ENCODE results near the gene COQ8B.

The COQ8B gene

DNA sequence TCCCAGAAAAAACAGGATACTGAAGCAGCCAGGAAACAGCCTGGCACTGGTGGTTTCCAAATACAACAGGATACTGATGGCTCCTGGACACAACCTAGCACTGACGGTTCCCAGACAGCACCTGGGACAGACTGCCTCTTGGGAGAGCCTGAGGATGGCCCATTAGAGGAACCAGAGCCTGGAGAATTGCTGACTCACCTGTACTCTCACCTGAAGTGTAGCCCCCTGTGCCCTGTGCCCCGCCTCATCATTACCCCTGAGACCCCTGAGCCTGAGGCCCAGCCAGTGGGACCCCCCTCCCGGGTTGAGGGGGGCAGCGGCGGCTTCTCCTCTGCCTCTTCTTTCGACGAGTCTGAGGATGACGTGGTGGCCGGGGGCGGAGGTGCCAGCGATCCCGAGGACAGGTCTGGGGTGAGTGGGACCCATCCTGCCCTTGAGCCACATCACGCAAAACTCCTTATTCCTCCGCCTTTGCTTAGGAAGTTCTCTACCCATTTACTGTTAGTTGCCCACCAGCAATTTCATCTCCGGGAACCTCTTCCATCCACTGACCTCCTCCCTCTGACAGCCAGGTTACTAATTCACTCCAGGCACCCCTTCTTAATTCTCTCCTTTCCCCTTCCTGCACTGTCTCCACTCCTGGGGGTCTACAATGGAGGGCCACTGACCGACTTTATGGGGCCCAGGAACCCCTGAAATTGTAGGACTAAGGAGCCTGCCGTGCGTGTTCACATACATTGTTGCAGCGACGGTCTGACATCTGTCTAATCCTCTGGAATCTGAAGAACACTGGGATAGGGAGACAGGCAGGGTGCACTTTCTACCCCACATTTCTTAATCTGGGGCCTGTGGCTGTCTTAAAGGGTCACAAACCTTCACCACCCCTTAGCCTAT, 1.4 kb upstream of the COQ8B start:
- in situ Hi-C loops (cut with MboI; ENCODE audit: low sequenced_read_pairs) = no loop called here

DNA sequence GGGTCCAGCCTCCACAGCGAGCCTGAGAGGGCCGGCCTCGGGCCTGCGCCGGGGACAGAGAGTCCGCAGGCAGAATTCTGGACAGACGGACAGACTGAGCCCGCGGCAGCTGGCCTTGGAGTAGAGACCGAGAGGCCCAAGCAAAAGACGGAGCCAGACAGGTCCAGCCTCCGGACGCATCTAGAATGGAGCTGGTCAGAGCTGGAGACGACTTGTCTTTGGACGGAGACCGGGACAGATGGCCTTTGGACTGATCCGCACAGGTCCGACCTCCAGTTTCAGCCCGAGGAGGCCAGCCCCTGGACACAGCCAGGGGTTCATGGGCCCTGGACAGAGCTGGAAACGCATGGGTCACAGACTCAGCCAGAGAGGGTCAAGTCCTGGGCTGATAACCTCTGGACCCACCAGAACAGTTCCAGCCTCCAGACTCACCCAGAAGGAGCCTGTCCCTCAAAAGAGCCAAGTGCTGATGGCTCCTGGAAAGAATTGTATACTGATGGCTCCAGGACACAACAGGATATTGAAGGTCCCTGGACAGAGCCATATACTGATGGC, 716 bp upstream of the COQ8B start:
- in situ Hi-C loops (cut with MboI; ENCODE audit: low sequenced_read_pairs) = no loop called here

DNA sequence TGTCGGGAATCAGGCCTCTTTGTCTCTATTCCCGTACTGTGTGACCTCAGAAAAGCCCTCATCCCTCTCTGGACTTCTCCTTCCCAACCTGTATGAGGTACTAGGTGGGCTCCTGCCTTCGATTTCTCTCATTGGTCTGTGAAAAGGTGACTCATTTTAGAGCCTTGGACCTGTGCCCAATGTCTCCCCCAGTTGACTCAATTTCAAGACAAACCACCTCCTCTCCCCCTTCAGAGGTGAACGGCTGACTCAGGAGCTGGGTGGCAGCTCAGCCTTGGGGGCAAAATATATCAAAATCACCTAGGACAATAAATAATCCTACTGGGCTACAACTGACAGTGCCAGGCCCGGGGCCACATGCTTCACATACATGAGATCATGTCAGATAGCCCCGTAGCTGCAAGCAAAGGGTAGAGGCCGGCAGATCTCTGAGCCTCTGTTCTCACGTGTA, 630 bp downstream of the COQ8B start:
- in situ Hi-C loops (cut with MboI; ENCODE audit: low sequenced_read_pairs) = no loop called here

DNA sequence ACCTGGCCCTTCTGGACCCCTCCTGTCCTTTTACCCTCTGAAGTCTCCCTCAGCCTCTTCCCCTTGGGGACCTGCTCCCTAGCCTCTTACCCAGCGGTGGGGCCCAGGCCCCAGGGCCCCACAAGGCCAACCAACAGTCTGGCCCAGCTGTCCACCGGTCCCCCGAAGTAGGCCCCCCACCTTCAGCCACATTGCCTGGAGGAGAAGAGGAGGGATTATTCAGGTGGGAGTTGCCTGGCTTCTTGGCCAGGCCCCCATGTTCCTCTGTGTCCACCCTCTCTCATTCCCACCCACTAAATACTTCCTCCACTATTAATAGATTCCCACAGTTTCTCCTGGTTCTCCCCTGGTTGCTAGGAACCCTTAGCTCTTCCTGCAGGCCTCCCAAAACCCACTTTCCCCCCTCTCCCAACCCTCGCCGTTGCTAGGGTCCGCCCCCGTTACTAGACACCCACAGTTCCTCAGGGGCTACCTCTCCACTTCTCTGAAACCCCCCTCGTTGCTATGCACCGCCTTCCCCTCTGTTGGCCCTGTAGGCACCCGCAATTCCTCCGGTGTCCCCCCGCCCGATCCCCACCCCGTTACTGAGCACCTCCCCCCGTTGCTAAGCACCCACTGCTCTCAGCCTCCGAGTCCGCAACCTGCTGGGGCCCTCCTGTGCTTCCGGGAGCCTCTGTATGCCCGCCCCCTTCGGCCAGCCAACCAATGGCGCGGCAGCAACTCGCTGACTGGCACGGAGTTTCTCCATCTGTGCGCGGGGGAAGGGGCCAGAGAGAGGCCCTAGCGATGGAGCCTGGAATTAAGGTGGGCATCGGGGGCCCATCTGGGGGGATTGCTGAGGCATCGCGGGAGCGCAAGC, 2.0 kb downstream of the COQ8B start:
- in situ Hi-C loops (cut with MboI; ENCODE audit: low sequenced_read_pairs) = no loop called here

DNA sequence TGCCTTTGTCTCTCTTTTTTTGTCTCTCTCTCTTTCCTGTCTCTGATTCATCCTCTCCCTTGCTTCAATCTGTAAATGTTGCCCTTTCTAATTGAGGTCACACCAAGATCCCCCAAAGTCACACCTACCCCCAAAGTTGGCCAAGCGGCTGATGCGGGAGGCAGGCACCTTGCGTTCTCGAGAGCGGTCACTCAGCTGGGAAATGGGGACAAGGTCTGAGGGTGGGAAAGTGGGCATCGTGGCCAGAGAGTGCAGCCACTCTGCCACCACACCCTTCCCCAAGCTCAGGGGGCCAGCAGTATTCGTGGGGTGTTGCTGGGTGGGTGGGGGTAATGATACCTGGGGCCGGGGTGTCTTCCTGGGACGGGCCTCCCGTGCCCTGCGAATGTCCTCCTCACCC, 2.7 kb downstream of the COQ8B start:
- in situ Hi-C loops (cut with MboI; ENCODE audit: low sequenced_read_pairs) = no loop called here

DNA sequence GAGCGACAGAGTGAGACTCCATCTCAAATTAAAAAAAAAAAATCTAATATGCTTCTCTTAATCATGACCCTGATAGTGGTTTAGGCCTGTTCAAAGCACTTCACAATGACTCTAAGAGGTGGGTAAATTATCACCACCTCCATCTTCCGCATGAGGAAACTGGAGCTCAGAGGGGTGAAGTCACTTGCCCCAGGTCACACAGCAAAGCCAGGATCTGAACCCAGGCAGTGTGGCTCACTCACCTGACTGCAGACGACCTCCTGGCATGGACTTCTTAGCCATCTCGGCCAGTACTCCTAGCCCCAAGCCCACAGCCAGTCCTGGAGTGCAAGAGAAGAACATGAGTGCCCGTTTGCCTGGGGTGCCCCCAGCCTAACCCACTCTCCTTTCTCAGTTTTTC, 6.9 kb downstream of the COQ8B start:
- in situ Hi-C loops (cut with MboI; ENCODE audit: low sequenced_read_pairs) = no loop called here

DNA sequence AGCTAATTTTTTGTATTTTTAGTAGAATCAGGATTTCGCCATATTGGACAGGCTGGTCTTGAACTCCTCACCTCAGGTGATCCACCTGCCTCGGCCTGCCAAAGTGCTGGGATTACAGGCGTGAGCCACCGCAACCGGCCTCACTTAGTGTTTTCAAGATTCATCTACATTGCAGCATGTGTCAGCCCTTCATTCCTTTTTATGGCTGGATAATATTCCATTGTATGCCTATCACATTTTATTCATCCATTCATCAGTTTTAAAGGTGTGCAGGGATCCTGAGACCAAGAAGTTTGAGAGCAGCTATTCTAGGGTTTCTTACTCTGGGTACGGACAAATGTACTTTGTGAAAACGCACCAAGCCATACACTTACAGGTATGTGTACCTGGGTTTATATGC, 9.1 kb downstream of the COQ8B start:
- in situ Hi-C loops (cut with MboI; ENCODE audit: low sequenced_read_pairs) = no loop called here

DNA sequence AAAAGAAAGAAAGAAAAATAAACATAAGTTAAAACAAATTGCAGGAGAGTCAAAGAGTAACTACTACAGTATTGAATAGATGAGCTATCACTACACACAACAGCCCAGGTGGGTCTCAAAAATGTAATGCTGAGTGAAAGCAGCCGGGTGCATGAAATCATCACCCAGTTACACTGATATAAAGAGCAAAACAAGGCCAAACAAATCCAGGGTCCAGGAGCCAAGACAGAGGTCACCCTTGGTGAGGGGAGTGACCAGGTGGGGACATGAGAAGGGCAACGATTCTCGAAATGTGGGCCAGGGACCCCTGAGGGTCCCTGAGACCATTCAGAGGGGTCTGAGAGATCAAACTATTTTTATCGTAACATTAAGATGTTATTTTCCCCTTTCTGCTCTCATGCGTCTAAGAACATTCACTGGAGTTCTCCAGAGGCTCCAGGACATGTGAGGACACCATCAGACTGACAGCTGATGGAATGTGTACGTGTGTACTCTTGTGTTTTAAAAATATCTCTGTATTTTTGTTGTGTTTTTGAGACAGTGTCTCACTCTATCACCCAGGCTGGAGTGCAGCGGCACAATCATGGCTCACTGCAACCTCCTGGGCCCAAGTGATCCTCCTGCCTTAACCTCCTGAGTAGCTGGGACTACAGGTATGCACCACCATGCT, 10.6 kb downstream of the COQ8B start:
- in situ Hi-C loops (cut with MboI; ENCODE audit: low sequenced_read_pairs) = no loop called here

DNA sequence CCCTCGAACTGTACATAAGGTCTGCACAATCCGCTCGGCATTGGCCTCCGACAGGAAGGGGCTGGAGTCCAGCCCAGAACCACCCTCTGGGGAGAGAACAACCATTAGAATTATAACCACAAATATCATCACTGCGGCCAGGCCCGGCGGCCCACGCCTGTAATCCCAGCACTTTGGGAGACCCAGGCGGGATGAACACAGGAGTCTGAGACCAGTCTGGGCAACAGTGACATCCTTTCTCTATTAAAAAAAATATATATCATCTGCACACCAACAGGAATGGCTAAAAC, 11.4 kb downstream of the COQ8B start:
- in situ Hi-C loops (cut with MboI; ENCODE audit: low sequenced_read_pairs) = no loop called here

DNA sequence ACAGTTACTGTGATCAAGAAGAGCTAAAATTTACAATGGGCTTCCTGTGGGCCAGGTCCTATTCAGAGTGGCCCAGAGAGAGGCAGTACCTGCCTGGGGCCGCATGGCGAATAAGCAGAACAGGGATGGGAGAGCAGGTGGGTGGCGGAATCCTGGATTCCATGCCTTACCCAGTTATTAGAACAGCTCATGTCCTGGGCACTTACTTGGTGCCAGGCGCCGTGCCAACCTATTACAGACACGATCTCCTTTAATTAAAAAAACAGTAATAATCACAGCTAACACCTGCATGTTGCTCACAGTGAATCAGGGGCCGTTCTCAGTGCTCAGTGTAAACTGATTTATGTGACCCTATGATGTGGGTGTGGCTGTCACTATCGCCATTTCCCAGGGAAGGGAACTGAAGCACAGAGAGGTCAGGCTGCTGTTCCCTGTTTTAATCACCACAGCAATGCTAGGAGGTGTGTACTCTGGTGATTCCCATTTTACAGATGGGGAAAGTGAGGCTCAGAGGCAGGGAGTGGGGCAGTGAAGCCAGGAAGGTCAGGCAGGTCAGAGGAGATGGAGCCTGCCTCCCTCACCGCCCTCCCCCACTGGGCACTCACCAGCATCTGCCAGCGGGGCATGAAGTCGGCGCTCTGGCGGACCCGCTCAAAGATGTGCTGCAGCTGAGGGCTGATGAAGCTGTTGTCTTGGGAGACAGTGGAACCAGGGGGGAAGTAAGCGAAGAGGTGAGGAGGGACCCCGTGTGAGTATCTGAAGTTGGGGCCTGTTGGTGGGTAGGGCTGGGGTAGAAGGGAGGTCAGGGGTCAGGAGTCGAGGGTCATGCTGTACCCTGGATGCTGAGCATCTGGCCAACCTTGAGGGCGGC, 12.0 kb downstream of the COQ8B start:
- in situ Hi-C loops (cut with MboI; ENCODE audit: low sequenced_read_pairs) = no loop called here

DNA sequence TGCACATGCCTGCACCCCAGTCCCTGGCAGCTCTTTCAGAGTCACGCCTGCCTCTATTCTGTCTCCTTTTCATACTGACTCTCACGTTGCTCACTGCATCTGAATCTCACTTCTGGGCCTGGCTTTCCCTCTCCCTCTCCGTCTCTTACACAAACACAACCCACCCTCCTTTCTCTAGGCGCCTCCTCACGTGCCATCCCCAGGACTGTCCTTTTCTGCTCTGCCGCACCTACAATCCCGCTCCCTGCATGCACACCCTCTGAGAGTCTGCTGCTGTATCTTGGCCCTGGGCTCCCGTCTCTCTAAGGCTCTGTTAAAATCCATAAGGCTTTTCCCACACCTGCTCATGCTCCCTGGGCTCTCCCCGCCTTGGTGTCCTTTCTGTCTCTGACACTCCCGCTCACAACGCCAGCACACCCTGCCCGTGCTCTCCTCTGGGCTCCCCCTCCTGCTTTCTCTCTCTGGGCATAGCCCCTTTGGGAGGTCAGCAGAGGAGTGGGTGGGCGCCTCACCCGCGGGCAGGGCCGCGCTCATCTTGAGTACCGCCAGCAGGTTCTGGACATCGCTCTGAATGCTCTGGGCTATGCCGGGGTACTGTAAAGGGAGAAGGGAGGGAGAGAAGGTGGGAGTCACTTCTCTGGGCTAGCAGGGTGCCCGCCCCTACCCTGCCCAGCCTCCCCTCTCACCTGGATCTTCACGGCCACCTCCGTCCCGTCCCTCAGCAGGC, 13.5 kb downstream of the COQ8B start:
- in situ Hi-C loops (cut with MboI; ENCODE audit: low sequenced_read_pairs) = no loop called here

DNA sequence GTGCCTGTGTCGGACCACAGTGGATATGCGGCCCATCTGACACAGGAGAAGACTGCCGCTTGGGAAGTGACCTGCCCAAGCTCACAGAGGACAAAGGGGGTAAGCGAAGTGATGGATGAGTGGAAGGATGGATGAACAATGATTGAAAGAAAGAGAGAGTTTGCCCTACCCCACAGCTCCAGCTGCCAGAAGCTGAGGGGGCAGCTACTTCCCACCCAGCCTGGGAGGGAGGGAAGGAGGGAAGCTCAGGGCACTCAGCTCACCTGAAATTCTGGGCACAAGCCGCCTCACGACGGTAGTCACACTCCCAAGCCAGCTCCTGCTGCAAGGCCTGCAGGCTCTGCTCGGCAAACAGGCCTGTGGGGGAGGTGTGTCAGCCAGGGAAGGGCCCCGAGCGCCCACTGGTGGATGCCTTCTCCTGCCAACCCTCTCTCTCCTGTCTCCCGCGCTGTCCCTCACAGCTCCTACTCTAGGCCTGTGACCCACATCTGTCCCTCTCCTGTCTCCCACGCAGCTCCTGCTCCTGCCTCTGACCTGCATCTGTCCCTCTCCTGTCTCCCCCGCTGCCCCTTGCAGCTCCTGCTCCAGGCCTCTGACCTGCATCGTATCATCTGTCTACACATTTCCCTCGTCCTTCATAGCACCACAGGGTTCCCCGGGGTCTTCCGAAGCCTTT, 14.2 kb downstream of the COQ8B start:
- in situ Hi-C loops (cut with MboI; ENCODE audit: low sequenced_read_pairs) = no loop called here

DNA sequence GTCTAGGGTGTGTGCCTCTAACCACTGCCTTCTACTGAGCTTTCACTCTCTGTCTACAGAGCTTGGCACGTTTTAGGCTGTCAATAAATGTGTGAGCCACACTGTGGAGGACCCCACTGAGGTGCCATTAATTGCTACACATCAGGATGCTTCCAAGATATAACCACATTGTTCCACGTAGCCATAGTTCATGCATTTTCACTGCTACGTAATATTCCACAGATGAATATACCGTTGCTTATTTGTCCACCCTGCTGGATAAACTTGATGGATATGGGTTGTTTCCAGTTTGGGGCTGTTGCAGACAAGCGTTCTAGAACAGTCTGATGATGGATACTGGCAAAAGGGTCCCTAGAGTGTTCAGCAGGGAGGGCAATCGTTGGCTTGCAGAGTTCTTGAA, 14.9 kb downstream of the COQ8B start:
- in situ Hi-C loops (cut with MboI; ENCODE audit: low sequenced_read_pairs) = no loop called here

DNA sequence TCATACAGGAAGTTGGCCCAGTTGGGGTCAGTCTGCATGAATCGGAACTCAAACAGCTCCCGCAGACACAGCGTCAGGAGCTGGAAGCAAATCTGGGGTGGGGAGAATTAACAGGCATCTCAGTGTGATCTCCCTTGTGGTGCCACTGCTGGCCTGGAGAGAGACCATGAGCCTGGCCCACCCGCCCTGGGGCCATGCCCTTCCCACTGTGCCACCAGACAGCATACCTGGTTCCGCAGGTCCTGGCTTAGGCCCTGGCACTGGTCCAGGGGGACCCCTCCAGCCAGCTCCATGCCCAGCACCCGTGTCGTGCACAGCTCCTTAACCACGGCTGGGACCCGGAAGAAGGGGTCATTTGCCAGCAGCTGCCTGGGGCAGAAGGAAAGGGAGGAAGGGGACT, 16.6 kb downstream of the COQ8B start:
- in situ Hi-C loops (cut with MboI; ENCODE audit: low sequenced_read_pairs) = no loop called here

DNA sequence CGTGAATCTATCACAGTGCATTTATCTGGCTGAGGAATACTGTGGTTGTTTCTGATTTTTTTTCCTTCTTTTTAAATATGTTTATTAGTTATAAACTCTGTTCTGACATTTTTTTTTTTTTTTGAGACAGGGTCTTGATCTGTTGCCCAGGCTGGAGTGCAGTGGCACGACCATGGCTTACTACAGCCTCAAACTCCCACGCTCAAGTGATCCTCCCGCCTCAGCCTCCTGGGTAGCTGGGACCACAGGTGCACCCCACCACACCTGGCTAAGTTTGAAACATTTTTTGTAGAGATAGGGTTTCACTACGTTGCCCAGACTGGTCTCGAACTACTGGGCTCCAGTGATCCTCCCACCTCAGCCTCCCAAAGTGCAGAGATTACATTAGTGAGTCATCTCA, 19.7 kb downstream of the COQ8B start:
- in situ Hi-C loops (cut with MboI; ENCODE audit: low sequenced_read_pairs) = no loop called here

DNA sequence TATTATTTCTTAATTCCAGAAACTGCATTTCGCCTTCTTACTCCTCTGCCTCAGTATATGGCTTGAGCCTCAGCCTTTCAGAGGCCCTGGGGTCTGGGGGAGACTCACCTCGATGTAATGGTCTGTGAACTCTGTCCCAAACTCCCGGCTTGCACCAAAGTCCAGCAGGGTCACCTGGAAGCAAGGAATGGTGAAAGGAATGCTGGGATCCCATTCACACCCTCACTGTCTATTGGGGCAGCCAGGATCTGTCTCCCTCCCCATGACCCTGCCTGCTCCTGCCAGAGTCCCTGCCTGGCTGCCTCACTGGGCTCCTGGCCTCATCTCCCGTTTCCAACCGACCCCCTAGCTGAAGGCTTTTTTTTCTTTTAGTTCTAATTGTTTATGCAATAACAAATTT, 20.8 kb downstream of the COQ8B start:
- in situ Hi-C loops (cut with MboI; ENCODE audit: low sequenced_read_pairs) = no loop called here

DNA sequence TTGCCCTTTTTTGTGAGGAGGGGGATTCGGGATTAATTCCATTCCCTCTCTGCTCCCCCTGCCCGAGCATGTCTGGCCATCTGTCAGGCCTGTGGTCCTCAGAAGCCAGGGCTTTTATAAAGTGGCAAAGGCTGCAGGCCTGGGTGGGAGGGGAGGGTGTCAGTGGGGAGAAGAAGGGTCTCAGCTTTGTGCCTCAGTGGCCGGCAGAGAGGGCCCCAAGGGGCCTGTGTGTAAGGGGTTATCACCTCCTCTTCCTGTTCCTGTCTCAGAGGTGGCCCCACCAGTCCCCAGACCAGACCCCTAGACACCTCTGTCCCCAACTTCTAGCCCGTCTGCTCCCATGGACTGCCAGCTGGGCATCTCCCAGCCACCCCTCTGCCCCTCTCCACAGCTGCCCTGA, 22.8 kb downstream of the COQ8B start:
- in situ Hi-C loops (cut with MboI; ENCODE audit: low sequenced_read_pairs) = no loop called here

DNA sequence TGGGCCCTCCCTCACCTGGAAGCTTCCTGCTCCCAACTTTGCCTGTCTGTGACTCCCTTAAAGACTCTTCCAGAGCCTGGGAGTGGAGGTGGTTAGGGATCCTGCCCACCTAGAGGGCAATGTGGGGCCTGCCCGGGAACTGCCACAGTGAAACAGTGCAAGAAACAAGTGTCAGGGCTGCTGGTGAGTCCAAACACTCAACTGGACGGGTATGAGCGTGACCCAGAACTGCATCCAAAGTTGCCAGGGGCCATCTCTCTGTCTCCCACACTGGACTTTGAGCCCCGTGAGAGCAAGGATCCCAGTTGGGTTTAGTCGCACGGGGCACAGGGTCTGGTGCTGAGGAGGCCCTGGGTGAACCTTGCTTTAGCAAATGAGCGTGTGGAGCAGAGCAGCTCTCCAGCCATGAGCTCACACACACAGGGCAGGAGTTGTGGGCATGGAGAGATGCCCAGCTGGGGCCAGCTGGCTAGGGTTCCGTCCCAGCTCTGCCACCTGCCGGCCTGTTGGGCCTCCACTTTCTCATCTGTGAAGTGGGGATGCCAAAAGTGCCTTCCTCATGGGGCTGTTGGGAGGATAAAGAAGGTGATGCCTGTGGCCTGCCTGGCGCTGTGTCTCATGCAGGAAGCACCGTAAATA, 23.4 kb downstream of the COQ8B start:
- in situ Hi-C loops (cut with MboI; ENCODE audit: low sequenced_read_pairs) = no loop called here

DNA sequence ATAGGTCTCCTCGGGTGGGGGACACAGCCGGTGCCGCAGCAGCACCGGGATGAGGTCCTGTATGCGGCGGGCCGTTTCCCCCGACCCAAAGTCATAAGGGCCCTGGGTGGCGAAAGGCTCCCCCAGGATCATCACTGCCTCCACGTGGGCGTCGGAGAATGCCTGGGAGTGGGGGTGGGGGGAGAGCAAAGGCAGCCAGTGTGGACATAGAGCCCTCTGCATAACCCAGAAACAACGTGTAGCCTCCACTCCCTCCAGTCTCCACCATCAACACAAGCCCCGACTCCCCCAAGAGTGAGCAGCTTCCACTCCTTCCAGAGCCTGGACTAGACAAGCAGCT, 24.5 kb downstream of the COQ8B start:
- in situ Hi-C loops (cut with MboI; ENCODE audit: low sequenced_read_pairs) = no loop called here

All from hTERT RPE-1 (cell line).